OCI-LY7 (cell line): ENCODE measurements around the gene KCNIP4.

Source experiments
- EZH2phosphoT487 ChIP-seq: fragments of 200-600 bp; sonication (generic); IDR thresholded peaks from 2 replicates; pipeline ENCODE4 v1.6.1; 2018; ENCODE audit warnings: low read depth, borderline replicate concordance, mild to moderate bottlenecking, mixed run types, antibody characterized with exemption, low read length, moderate library complexity, mixed read lengths
- TF ChIP-seq, protein P1 (sequence below): fragments of 200-600 bp; sonication (generic); conservative IDR thresholded peaks from 2 replicates; pipeline ENCODE4 v1.5.1; 2014; ENCODE audit warnings: mild to moderate bottlenecking, antibody characterized with exemption, low read length, moderate library complexity, mixed read lengths

DNA sequence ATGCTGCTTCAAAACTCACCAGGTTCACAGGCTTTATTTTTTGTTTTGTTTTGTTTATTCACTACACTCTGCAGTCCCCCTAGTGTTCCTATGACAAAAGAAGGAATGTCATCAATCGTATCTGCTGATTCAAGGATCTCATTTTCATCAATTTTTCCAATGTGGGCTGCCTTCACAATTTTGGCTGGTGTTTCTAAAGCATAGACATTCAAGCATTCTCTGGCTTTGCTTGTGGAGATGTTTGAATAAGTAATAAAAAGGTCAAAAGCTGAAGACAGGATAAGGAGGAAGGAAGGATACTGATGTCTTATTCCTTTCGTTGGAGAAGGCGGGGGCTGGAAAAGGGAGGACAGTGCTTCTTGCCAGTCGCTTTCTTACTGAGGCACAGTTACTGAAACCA is 12.2 kb upstream of the KCNIP4 start:
- TF ChIP-seq, protein P1, sequence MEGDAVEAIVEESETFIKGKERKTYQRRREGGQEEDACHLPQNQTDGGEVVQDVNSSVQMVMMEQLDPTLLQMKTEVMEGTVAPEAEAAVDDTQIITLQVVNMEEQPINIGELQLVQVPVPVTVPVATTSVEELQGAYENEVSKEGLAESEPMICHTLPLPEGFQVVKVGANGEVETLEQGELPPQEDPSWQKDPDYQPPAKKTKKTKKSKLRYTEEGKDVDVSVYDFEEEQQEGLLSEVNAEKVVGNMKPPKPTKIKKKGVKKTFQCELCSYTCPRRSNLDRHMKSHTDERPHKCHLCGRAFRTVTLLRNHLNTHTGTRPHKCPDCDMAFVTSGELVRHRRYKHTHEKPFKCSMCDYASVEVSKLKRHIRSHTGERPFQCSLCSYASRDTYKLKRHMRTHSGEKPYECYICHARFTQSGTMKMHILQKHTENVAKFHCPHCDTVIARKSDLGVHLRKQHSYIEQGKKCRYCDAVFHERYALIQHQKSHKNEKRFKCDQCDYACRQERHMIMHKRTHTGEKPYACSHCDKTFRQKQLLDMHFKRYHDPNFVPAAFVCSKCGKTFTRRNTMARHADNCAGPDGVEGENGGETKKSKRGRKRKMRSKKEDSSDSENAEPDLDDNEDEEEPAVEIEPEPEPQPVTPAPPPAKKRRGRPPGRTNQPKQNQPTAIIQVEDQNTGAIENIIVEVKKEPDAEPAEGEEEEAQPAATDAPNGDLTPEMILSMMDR: no peak
- TF ChIP-seq EZH2phosphoT487: no peak
